Prostate gland (tissue), 2 donors: Measurements from ENCODE around the gene FGGY. TPM values are rescaled to one million over a fixed set of nuclear protein-coding genes. Genes with fewer than 3 reads are reported as not detected.

Experiments used
- DNase-seq: peaks from one replicate; pipeline ENCODE4 v3.0.0-alpha.2; 2019; ENCODE audit warnings: low spot score
- H3K27ac ChIP-seq, 2 donors: fragments of 200-600 bp; sonication (generic); 2 replicates each; pipeline ENCODE4 v1.5.1; 2017 to 2019
- H3K27me3 ChIP-seq: fragments of 200-600 bp; sonication (generic); replicated peaks from 2 replicates; pipeline ENCODE4 v1.5.1; 2019; ENCODE audit not compliant: insufficient read depth
- H3K36me3 ChIP-seq, 2 donors: fragments of 200-600 bp; sonication (generic); 1 replicate in 1 of 2; 2 replicates in 1 of 2; pipeline versions ENCODE4 v1.5.1 to v1.8.1; 2017 to 2019
- H3K4me1 ChIP-seq: fragments of 200-600 bp; sonication (generic); replicated peaks from 2 replicates; pipeline ENCODE4 v1.5.1; 2019
- H3K4me3 ChIP-seq, 2 donors: fragments of 200-600 bp; sonication (generic); 2 replicates each; pipeline ENCODE4 v1.5.1; 2017 to 2019
- H3K9me3 ChIP-seq: fragments of 200-600 bp; sonication (generic); 2 replicates; pipeline ENCODE4 v1.5.1; 2017
- POLR2A ChIP-seq: fragments of 450-650 bp; IDR thresholded peaks from one replicate; pipeline ENCODE4 v1.6.1; 2016; ENCODE audit warnings: antibody characterized with exemption, mild to moderate bottlenecking
- POLR2AphosphoS5 ChIP-seq: sonication (generic); formaldehyde crosslinking; IDR thresholded peaks from one replicate; pipeline ENCODE4 v1.6.1; 2017; ENCODE audit warnings: antibody characterized with exemption
- WGBS: methylation state at CpG from one replicate; pipeline ENCODE4 v1.1.5; 2018; 5-methylcytosine and 5-hydroxymethylcytosine counted together
- intact Hi-C: fragments of 100-400 bp; cut with DNase I; formaldehyde crosslinking; loops from one replicate; pipeline ENCODE4 v1.14.2; 2022
- total RNA-seq, 2 donors: library from RNA; depleted of rRNA; stranded (reverse); fragments of >200 nt; gene quantifications; one replicate each; pipeline ENCODE4 v1.1.0, GENCODE V29; 2016
- TF ChIP-seq, protein P1 (sequence below), 4 experiments: fragments of 200-600 bp in 2 of 4; fragments of 450-650 bp in 2 of 4; sonication (generic) in 2 of 4; IDR thresholded peaks; 1 replicate in 3 of 4; 2 replicates in 1 of 4; pipeline ENCODE4 v1.5.1; 2016 to 2019; ENCODE audit warnings: antibody characterized with exemption in 4 of 4, mild to moderate bottlenecking in 2 of 4, moderate library complexity in 2 of 4

FGGY gene
- total RNA-seq, 2 donors from 2014 or later: 28.6 to 32.2 TPM

DNA sequence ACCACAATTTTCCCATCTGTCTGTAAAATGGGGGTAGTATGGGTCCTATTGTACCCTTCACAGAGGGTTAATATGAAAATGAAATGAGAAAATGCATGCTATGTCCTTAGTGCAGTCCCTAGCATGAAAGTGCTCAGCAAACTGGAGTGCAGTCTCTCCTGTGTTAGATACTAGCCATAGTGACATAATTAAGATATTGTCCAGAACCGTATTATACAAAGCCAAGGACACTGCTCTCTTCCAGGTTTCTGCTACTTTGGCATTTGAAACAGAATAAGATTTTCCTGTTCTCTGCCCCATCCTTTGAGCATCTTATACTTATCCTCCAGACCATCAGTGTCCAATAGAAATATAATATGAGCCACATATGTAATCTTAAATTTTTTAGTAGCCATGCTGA is 213.4 kb downstream of the FGGY start:
- no peak for DNase-seq
- no peaks in the 10 kb centered on the region for H3K9me3 ChIP-seq
- intact Hi-C loops: loop anchor here (5.0 to 10.0 kb wide), 3 partner anchors 65 to 175 kb away; no protein-coding TSS in a partner anchor
- no peak for TF ChIP-seq POLR2A
- no peak for TF ChIP-seq POLR2AphosphoS5
- TF ChIP-seq, protein P1, sequence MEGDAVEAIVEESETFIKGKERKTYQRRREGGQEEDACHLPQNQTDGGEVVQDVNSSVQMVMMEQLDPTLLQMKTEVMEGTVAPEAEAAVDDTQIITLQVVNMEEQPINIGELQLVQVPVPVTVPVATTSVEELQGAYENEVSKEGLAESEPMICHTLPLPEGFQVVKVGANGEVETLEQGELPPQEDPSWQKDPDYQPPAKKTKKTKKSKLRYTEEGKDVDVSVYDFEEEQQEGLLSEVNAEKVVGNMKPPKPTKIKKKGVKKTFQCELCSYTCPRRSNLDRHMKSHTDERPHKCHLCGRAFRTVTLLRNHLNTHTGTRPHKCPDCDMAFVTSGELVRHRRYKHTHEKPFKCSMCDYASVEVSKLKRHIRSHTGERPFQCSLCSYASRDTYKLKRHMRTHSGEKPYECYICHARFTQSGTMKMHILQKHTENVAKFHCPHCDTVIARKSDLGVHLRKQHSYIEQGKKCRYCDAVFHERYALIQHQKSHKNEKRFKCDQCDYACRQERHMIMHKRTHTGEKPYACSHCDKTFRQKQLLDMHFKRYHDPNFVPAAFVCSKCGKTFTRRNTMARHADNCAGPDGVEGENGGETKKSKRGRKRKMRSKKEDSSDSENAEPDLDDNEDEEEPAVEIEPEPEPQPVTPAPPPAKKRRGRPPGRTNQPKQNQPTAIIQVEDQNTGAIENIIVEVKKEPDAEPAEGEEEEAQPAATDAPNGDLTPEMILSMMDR (IDR thresholded peaks at IDR 0.05): no peak
- no peaks in the 10 kb centered on the region for H3K27me3 ChIP-seq
- 97% methylated on average over 1 of the region's 1 CpG for WGBS
- no peaks in the 10 kb centered on the region for H3K4me1 ChIP-seq
- H3K4me3 ChIP-seq: no peak overlapping the region
- H3K27ac ChIP-seq: no peak overlapping the region
- no peaks in the 10 kb centered on the region for H3K36me3 ChIP-seq

DNA sequence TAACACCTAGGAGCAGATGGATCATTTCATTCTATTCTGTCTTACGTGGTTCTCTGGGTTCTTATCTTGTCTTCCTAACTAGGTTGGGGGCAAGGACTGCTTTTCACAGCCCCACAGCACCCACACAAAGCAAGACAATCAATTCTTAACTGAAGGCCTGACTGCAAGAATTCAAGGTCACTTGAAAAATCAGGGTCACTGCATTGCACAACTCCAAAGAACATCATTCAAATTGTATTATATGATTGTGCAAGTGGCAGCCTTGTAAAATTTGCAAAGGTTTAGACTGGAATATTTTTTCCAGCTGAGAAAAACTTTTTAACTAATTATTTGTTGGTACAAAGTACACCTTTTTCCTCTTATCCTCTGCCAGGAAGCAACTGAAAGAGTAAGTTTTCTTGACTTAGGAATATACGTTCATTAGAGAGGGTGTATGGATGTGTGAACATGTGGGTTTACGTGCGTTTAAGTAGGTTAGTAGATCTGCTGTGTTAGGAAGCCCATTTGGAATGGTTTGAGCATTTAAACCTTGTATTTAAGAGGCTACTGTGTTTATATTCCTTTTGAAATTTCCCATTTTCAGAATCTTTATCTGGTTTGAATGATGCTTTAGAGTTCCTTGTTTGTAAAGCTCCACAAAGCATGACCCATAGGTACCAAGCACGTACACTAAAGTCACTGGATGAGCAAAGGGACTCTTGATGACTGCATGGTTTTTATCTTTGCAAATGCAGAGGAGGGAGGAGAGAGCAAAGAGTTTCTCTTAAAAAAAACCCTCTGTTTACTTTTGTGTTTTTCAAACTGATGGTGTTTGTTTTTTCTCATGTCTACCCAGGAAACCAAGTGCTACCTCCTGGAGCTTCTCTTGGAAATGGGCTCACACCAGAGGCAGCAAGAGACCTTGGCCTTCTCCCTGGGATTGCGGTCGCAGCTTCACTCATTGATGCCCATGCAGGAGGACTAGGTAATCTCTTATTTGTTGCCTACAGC is 214.9 kb downstream of the FGGY start:
- Histone ChIP-seq H3K27me3 (no peaks in the 10 kb centered on the region), H3K4me3 (no peak overlapping the region), H3K9me3 (no peaks in the 10 kb centered on the region), H3K36me3 (no peaks in the 10 kb centered on the region), H3K27ac (no peak overlapping the region), H3K4me1 (no peaks in the 10 kb centered on the region)
- DNase-seq: no peak
- TF ChIP-seq POLR2A (no peak), POLR2AphosphoS5 (peak; percentile 15)
- intact Hi-C loops: loop anchor here (5.0 to 10.0 kb wide), 3 partner anchors 67 to 173 kb away; no protein-coding TSS in a partner anchor
- 90% methylated on average over 7 of the region's 7 CpGs for WGBS

DNA sequence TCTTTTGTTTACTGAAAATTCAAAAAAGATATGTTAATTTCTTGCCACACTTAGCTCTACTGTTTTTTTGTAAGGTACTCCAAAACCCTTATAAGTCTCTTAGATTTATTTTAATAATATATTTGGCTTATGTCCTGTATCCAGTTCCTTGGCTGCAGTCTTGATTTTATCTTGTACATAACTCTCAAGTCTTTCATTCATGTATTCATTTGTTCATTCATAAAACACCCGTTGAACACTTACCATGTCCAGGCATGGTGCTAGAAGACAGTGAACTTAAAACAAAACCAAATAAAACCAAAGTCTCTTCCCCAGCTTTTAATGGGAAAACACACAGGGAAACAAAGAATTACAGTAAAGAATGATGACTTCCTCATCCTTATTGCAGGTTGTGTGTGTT is 215.8 kb downstream of the FGGY start:
- intact Hi-C loops: loop anchor here (5.0 to 10.0 kb wide), 3 partner anchors 68 to 172 kb away; no protein-coding TSS in a partner anchor
- DNase-seq: no peak
- TF ChIP-seq, protein P1 (IDR thresholded peaks at IDR 0.05): no peak
- no peak for TF ChIP-seq POLR2A
- no peak for TF ChIP-seq POLR2AphosphoS5
- Histone ChIP-seq H3K27ac (no peak overlapping the region), H3K27me3 (no peaks in the 10 kb centered on the region), H3K4me3 (no peak overlapping the region), H3K9me3 (no peaks in the 10 kb centered on the region), H3K36me3 (no peaks in the 10 kb centered on the region), H3K4me1 (no peaks in the 10 kb centered on the region)
- WGBS: 26% methylated on average over 1 of the region's 1 CpG

DNA sequence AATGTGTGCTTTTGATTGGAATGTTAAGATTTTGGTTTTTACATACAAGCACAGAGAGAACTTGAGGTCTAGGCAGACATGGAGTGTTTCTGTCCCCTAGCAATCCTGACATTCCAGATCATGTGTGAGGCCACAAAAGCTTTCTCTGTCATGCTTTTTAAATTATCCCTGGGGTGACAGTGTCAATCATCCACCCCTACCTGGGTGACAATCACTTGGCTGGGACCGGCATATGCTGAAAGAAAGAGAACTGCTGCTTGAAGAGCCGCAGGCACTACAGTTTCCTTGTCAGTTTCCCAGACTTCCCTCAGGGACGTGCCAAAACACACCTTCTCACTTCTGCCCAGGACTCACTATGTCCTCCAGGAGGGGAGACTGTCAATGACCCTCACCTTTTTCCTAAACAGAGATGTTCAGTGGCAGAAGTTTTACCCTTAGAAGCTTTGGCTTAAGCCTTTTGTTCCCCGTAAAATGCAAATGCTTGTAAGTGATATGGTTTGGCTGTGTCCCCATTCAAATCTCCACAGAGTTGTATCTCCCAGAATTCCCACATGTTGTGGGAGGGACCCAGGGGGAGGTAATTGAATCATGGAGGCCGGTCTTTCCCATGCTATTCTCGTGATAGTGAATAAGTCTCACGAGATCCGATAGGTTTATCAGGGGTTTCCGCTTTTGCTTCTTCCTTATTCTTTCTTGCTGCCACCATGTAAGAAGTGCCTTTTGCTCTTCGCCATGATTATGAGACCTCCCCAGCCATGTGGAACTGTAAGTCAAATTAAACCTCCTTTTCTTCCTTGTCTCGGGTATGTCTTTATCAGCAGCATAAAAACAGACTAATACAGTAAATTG is 217.4 kb downstream of the FGGY start:
- intact Hi-C loops: loop anchor here (5.0 to 10.0 kb wide), 3 partner anchors 69 to 171 kb away; no protein-coding TSS in a partner anchor
- Histone ChIP-seq H3K27me3 (no peaks in the 10 kb centered on the region), H3K36me3 (no peaks in the 10 kb centered on the region), H3K27ac (no peak overlapping the region), H3K9me3 (no peaks in the 10 kb centered on the region), H3K4me1 (no peaks in the 10 kb centered on the region), H3K4me3 (no peak overlapping the region)
- 89% methylated on average over 11 of the region's 11 CpGs for WGBS
- DNase-seq: no peak
- no peak for TF ChIP-seq POLR2A

DNA sequence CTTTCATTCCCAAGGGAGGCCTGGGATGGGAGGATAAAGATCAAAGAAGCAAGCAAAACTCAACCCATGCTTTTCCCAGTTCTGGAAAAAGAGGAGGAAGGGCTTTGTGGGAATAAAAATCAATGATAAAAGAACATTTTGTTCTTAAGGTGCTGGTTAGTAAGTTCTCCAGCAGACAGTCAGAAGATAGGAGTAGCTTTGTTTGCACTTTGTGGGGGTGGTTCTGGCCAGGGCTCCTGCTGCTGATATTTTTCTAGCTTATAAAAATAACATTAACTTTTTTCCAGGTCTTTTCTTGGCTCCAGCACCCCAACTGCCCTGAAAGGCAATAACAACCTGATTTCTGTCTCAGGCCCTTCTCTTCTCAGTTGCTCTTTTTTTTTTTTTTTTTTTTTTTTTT is 220.0 kb downstream of the FGGY start:
- peak; percentile 82 for TF ChIP-seq POLR2AphosphoS5
- TF ChIP-seq, protein P1 (IDR thresholded peaks at IDR 0.05): no peak
- Histone ChIP-seq H3K4me1 (no peaks in the 10 kb centered on the region), H3K36me3 (no peaks in the 10 kb centered on the region), H3K9me3 (no peaks in the 10 kb centered on the region), H3K4me3 (no peak overlapping the region), H3K27me3 (no peaks in the 10 kb centered on the region), H3K27ac (peak overlapping the region; percentile 59 to 74)
- peak; percentile 51 for DNase-seq
- intact Hi-C loops: loop anchor here (5.0 to 10.0 kb wide), 3 partner anchors 72 to 735 kb away; partner anchors contain the start of gene JUN
